Ishikawa (cell line): ENCODE results near the gene PLPP2.
A peak's percentile ranks its signal among the peaks of the same experiment; 100 is the strongest.

ENCODE experiments used
- CEBPB ChIP-seq: IDR thresholded peaks from 2 replicates; pipeline ENCODE4 v1.6.1; 2012
- CREB1 ChIP-seq: IDR thresholded peaks from 2 replicates; pipeline ENCODE4 v1.6.1; 2012; ENCODE audit warnings: low read depth
- EGR1 ChIP-seq: IDR thresholded peaks from 2 replicates; pipeline ENCODE4 v1.6.1; 2012
- EP300 ChIP-seq: IDR thresholded peaks from 2 replicates; pipeline ENCODE4 v1.6.1; 2012; ENCODE audit warnings: borderline replicate concordance
- FOXM1 ChIP-seq: IDR thresholded peaks from 2 replicates; pipeline ENCODE4 v1.6.1; 2012; ENCODE audit warnings: low read depth, borderline replicate concordance
- MAX ChIP-seq: IDR thresholded peaks from 2 replicates; pipeline ENCODE4 v1.6.1; 2012
- NFIC ChIP-seq: IDR thresholded peaks from 2 replicates; pipeline ENCODE4 v1.6.1; 2012
- RAD21 ChIP-seq: IDR thresholded peaks from 2 replicates; pipeline ENCODE4 v1.6.1; 2012; ENCODE audit warnings: low read depth
- REST ChIP-seq: IDR thresholded peaks from 2 replicates; pipeline ENCODE4 v1.6.1; 2012; ENCODE audit warnings: low read depth, mild to moderate bottlenecking
- TAF1 ChIP-seq: IDR thresholded peaks from 2 replicates; pipeline ENCODE4 v1.6.1; 2012; ENCODE audit warnings: low read depth, mild to moderate bottlenecking
- TCF12 ChIP-seq: IDR thresholded peaks from 2 replicates; pipeline ENCODE4 v1.6.1; 2012; ENCODE audit warnings: low read depth
- TEAD4 ChIP-seq: IDR thresholded peaks from 2 replicates; pipeline ENCODE4 v1.6.1; 2012
- USF1 ChIP-seq: IDR thresholded peaks from 2 replicates; pipeline ENCODE4 v1.6.1; 2012
- YY1 ChIP-seq: IDR thresholded peaks from 2 replicates; pipeline ENCODE4 v1.6.1; 2012; ENCODE audit warnings: low read depth
- ZBTB7A ChIP-seq: IDR thresholded peaks from 2 replicates; pipeline ENCODE4 v1.6.1; 2012; ENCODE audit warnings: low read depth

PLPP2 gene

GRCh38 chr19:292281-292884, 1.2 kb upstream of the PLPP2 start:
- TF ChIP-seq TEAD4 (no peak), CREB1 (no peak), TAF1 (no peak), YY1 (no peak)

DNA sequence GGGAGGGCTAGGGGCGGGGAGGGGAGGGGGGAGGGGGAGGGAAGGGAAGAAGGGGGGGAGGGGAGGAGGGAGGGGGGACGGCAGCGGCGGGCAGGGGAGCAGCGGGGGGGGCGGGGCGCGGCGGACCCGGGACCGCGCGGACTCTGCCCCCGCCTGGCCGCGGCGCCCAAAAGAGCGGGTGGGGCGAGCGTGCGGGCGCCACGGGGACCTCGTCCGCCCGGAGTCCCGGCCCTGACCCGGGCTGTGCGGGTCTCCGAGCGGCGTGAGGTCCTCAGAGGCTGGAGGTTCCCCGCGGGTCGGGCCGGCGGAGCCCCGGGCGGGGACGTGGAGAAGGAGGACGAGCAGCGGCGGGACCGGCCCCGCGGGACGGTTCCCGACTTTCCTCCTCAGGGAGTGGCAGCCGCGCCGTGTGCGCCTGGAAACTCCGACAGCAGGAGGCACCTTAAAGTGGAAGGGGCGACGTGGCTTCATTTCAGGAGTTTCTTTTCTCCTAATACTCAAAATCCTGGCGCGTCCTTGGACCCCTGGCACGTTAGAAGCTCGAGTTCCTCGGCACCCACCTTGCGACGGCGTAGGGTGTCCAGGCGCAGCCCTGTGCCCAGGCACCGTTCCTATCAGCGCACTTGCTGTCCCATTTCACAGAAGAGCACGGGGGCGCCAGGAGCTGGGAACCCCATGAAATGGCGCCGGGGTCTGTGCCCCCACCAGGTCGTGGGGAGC, 518 bp upstream of the PLPP2 start:
- peak; percentile 25; the same call in 1 of the 2 replicates for TF ChIP-seq MAX
- TF ChIP-seq REST = no peak
- TF ChIP-seq ZBTB7A = 0 out of 2 replicates have a peak, but pooled peaks have one; percentile 19
- no peak for TF ChIP-seq YY1

GRCh38 chr19:290372-291005, 714 bp downstream of the PLPP2 start:
- TF ChIP-seq MAX = no peak; the same call in 1 of the 2 replicates
- TF ChIP-seq ZBTB7A = peak; percentile 54
- peak; percentile 65 for TF ChIP-seq FOXM1
- TF ChIP-seq NFIC = peak; percentile 50
- TF ChIP-seq CEBPB = no peak
- no peak for TF ChIP-seq EGR1
- TF ChIP-seq TEAD4 = peak; percentile 88
- no peak; the same call in 1 of the 2 replicates for TF ChIP-seq TAF1
- no peak for TF ChIP-seq CREB1
- TF ChIP-seq RAD21 = no peak
- TF ChIP-seq EP300 = peak; percentile 82
- TF ChIP-seq TCF12 = peak; percentile 91
- no peak for TF ChIP-seq REST
- TF ChIP-seq USF1 = peak; percentile 13; the same call in 1 of the 2 replicates
- TF ChIP-seq YY1 = 0 out of 2 replicates have a peak, but pooled peaks have one; percentile 49

DNA sequence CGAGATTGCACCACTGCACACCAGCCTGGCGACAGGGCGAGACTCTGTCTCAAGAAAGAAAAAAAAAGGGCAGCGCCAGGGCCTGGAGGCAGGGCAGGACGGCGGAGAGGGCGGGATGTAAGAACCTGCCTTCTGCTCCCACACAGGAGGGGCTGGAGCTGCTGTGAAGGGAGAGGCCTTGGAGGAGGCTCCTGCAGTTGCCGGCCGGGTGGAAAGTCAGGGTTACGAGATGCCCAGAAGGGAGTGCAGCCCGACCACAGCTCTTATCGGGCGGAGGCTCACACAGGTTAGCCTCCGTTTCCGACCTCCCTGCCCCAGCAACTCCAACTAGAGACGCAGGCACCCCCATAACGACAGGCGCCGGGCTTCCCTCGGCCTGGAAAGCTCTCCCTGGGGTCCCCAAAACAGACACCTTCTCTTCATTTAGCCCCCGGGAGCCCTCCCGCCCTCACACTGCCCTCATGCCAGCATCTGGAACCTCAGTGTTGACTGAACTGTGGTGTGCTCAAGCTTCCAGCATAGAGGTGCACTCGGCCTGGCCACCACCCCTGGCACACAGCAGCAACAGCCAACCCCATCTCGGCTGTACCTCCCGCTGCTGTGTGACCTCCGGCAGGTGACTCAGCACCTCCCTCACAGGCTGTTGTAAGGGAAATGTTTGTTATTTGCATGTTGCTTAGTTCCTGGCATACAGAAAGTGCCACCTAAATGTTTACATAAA, 1.4 kb downstream of the PLPP2 start:
- TF ChIP-seq ZBTB7A = no peak
- no peak for TF ChIP-seq TCF12
- TF ChIP-seq USF1 = 0 out of 2 replicates have a peak, but pooled peaks have one; percentile 34
- no peak for TF ChIP-seq TEAD4
- no peak for TF ChIP-seq REST
- no peak for TF ChIP-seq YY1
- TF ChIP-seq CEBPB = no peak
- TF ChIP-seq EP300 = no peak
- TF ChIP-seq EGR1 = no peak
- no peak for TF ChIP-seq RAD21
- no peak for TF ChIP-seq CREB1
- TF ChIP-seq TAF1 = peak; percentile 18; the same call in 1 of the 2 replicates
- no peak for TF ChIP-seq NFIC
- no peak for TF ChIP-seq FOXM1
- TF ChIP-seq MAX = 0 out of 2 replicates have a peak, but pooled peaks have one; percentile 6
